Neural cell (in vitro differentiated cells): Measurements from ENCODE around the gene ABCF2.

Experiments used
- CTCF ChIP-seq: fragments of 450-650 bp; IDR thresholded peaks from 2 replicates; pipeline ENCODE4 v1.5.1; 2014; ENCODE audit warnings: antibody characterized with exemption, mild to moderate bottlenecking, moderate library complexity; ENCODE audit not compliant: poor library complexity, severe bottlenecking
- EP300 ChIP-seq: fragments of 450-650 bp; conservative IDR thresholded peaks from 2 replicates; pipeline ENCODE4 v1.6.1; 2014; ENCODE audit warnings: antibody characterized with exemption, mild to moderate bottlenecking, moderate library complexity; ENCODE audit not compliant: poor library complexity, severe bottlenecking
- EZH2 ChIP-seq: fragments of 200-600, 300-800 bp; shearing (Covaris generic), sonication (generic); IDR thresholded peaks from 2 replicates; pipeline ENCODE4 v1.6.1; 2014; ENCODE audit warnings: antibody characterized with exemption, low read length, borderline replicate concordance, mild to moderate bottlenecking; ENCODE audit not compliant: insufficient read depth, poor library complexity, severe bottlenecking
- MXI1 ChIP-seq: fragments of 450-650 bp; conservative IDR thresholded peaks from 2 replicates; pipeline ENCODE4 v1.6.1; 2014; ENCODE audit warnings: antibody characterized with exemption, mild to moderate bottlenecking; ENCODE audit not compliant: poor library complexity, severe bottlenecking
- POLR2AphosphoS5 ChIP-seq: IDR thresholded peaks from 2 replicates; pipeline ENCODE4 v1.6.1; 2012
- RAD21 ChIP-seq: fragments of 450-650 bp; conservative IDR thresholded peaks from 2 replicates; pipeline ENCODE4 v1.6.1; 2014; ENCODE audit warnings: antibody characterized with exemption, mild to moderate bottlenecking, moderate library complexity
- REST ChIP-seq: IDR thresholded peaks from 2 replicates; pipeline ENCODE4 v1.6.1; 2012; ENCODE audit warnings: borderline replicate concordance
- SMC3 ChIP-seq: fragments of 450-650 bp; conservative IDR thresholded peaks from 2 replicates; pipeline ENCODE4 v1.6.1; 2014; ENCODE audit warnings: antibody characterized with exemption, mild to moderate bottlenecking, moderate library complexity; ENCODE audit not compliant: poor library complexity
- TAF1 ChIP-seq: IDR thresholded peaks from 2 replicates; pipeline ENCODE4 v1.6.1; 2012; ENCODE audit warnings: low read depth

GRCh38 chr7:151185762-151186639 is 41.0 kb downstream of the ABCF2 start:
- TF ChIP-seq POLR2AphosphoS5 (no peak), CTCF (no peak), TAF1 (no peak), EP300 (no peak), SMC3 (no peak), REST (no peak), RAD21 (no peak), EZH2 (no peak), MXI1 (no peak)
